H1 (cell line): ENCODE measurements around the gene MGMT. TPM values are rescaled to one million over a fixed set of nuclear protein-coding genes. Genes with fewer than 3 reads are reported as not detected.

ENCODE experiments used
- HDAC2 ChIP-seq, 2 experiments: fragments of 300-600 bp in 1 of 2; sonication (generic) in 1 of 2; IDR thresholded peaks; 2 replicates each; pipeline ENCODE4 v1.6.1; 2011 to 2012; ENCODE audit warnings: low read depth in 2 of 2, low read length in 2 of 2, mild to moderate bottlenecking in 2 of 2, moderate library complexity in 2 of 2, borderline replicate concordance in 1 of 2, inconsistent platforms in 1 of 2
- PHF8 ChIP-seq: fragments of 200-600 bp; sonication (generic); conservative IDR thresholded peaks from 2 replicates; pipeline ENCODE4 v1.7.1; 2012; ENCODE audit warnings: low read depth, mild to moderate bottlenecking, inconsistent platforms, low read length, moderate library complexity
- POU5F1 ChIP-seq: IDR thresholded peaks from 2 replicates; pipeline ENCODE4 v1.6.1; 2011; ENCODE audit warnings: low read depth, mild to moderate bottlenecking, low read length, moderate library complexity
- RNF2 ChIP-seq: fragments of 200-900, 300-1000 bp; sonication (generic); IDR thresholded peaks from 2 replicates; pipeline ENCODE4 v1.7.1; 2016; ENCODE audit warnings: borderline replicate concordance, low read depth, mild to moderate bottlenecking, antibody characterized with exemption, low read length; ENCODE audit not compliant: poor library complexity, severe bottlenecking; ENCODE audit errors: missing control alignments
- YY1 ChIP-seq: IDR thresholded peaks from 2 replicates; pipeline ENCODE4 v1.6.1; 2011; ENCODE audit warnings: low read depth, mild to moderate bottlenecking, low read length
- polyA plus RNA-seq, 7 experiments: library from polyadenylated mRNA; depleted of rRNA in 3 of 7; stranded (reverse) in 5 of 7; unstranded in 2 of 7; fragments of >200 nt in 5 of 7; fragments of 200-250 nt in 2 of 7; gene quantifications; 1 replicate in 5 of 7; 2 replicates in 1 of 7; 4 replicates in 1 of 7; pipeline versions ENCODE4 v1.2.1 to v1.2.3, GENCODE V29; 2011 to 2013; ENCODE audit warnings: missing spikeins in 2 of 7, mixed read lengths in 2 of 7
- total RNA-seq: library from RNA; stranded (reverse); fragmentation: NEBNext Ultra II Directional; extraction: Animal tissue kit (Norgen Biotek cat#: 25700); gene quantifications from 2 replicates; pipeline ENCODE4 v1.2.1, GENCODE V29; 2021
- TF ChIP-seq, protein P1 (sequence below): IDR thresholded peaks from 2 replicates; pipeline ENCODE4 v1.6.1; 2012; ENCODE audit warnings: inconsistent platforms

The MGMT gene
- total and polyA plus RNA-seq, 2 of the 8 experiments (the other 6 are each of a cell fraction or from before 2014, with no cell fraction given), result 9.9 to 10.7 TPM

DNA sequence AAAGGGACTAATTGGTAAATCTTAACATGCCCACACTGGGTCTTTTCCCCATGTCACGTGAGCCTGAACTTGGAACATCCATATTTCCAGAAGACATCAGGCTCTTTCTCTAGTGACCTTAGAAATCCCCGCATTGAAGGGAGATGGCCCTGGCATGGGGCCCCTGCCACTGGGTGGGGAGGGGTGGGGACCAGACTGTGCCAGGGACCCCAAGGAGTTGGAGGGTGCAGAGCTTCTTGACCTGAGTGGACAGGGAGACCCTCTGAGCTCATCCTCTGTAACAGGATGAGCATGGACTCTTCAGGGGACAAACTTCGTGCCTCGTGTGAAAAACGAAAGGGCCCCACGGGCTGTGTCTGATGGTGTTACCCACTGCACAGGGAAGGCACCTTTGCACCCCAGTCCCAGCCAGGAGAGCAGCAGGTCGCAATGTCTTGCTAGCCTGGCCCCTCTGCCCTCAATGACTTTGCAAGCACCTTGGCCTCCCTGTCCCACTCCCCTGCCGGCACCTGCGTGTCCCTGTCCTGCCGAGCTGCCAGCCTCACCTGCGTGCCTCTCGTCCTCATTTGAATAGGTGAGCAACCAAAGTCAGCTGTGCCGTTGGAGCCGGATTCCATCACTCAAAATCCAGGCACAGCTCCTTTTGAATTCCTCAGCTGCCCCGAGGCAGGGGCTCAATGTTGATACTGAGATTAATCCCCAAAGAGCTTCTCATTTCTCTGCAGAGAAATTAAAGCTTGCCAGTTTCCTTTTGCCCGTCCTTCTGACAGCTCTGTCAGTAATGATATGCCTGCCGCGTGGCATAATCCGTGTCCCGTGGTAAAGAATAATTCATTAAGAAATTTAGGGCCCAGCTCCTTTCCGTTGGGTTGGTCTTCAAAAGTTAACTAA lies 262.1 kb downstream of the MGMT start (continued):
- TF ChIP-seq POU5F1 (no peak), PHF8 (no peak), HDAC2 (IDR thresholded peaks at IDR 0.05; ENCODE audit: borderline replicate concordance in 1 of 2, low read depth in 2 of 2, low read length in 2 of 2) (no peak), YY1 (no peak), RNF2 (no peak)
- TF ChIP-seq, protein P1, sequence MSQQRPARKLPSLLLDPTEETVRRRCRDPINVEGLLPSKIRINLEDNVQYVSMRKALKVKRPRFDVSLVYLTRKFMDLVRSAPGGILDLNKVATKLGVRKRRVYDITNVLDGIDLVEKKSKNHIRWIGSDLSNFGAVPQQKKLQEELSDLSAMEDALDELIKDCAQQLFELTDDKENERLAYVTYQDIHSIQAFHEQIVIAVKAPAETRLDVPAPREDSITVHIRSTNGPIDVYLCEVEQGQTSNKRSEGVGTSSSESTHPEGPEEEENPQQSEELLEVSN, result no peak
